ENCODE results near the gene SKP2. TPM values are rescaled to one million over a fixed set of nuclear protein-coding genes. Genes with fewer than 3 reads are reported as not detected.

Gene SKP2
- total RNA-seq, 1 experiment from 2014 or later = 21.5 TPM

DNA sequence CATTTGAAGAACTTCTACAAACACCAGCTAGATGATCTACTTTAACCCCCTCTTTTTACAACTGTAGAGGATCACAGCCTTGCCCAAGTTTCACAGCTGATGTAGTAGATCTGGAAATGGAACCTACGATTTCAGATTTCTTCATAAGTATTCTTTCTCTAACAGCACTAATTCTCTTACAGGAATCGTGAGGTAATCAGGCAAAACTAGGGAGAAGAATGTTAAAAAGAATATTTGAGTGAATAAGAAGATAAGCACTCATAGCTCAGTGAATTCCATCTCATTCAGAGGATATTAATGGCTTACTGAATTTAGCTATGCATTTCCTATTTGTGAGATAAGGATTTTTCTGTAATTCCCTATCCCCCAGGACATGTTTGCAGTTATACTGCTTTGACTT, 47.7 kb downstream of the SKP2 start:
- Histone ChIP-seq H3K4me1 (ENCODE audit: control insufficient read depth, insufficient read depth, low read length) (no peaks in the 10 kb centered on the region), H3K9me3 (ENCODE audit: control insufficient read depth, insufficient read depth, low read depth, low read length) (no peaks in the 10 kb centered on the region), H3K4me3 (ENCODE audit: low read depth in 2 of 2, low read length in 2 of 2) (no peak overlapping the region), H3K27me3 (ENCODE audit: control insufficient read depth, insufficient read depth, low read length) (no peaks in the 10 kb centered on the region), H3K27ac (ENCODE audit: low read length) (no peak overlapping the region), H3K36me3 (ENCODE audit: control insufficient read depth, insufficient read depth, low read length) (peaks cover 22% of the 10 kb centered on the region)
- ATAC-seq (no peak), DNase-seq (ENCODE audit: low read depth, low spot score) (no peak)
- intact Hi-C loops (cut with micrococcal nuclease; ENCODE audit: unreplicated experiment) = no loop called here
- CTCF ChIA-PET = no interaction called here
- no TSS peak for BruUV-seq (replicated peaks)
- in situ Hi-C loops (cut with HindIII; ENCODE audit: low pct_unique_long_range_greater_than_20kb, low sequenced_read_pairs) = no loop called here
- TF ChIP-seq POLR2AphosphoS5 (IDR thresholded peaks at IDR 0.05; ENCODE audit: low read depth, low read length) (no peak), SIN3A (IDR thresholded peaks at IDR 0.05; ENCODE audit: borderline replicate concordance, insufficient read depth, low read depth, low read length) (no peak)
- POLR2A ChIA-PET = no interaction called here

DNA sequence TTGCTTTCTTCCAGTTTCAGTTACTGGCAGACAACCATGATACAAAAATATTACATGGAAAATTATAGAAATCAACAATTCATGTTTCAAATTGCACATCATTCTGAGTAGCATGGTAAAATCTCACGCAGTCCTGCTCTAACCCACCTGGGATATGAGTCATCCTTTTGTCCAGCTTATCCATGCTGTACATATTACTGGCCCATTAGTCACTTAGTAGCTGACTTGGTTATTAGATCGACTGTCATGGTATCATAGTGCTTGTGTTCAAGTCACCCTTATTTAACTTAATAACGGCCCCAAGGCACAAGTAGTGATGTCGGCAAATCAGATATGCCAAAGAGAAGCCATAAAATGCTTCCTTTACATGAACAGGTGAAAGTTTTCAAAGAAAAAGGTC, 48.6 kb downstream of the SKP2 start:
- POLR2A ChIA-PET = no interaction called here
- TF ChIP-seq SIN3A (IDR thresholded peaks at IDR 0.05; ENCODE audit: borderline replicate concordance, insufficient read depth, low read depth, low read length) (no peak), TCF7L2 (IDR thresholded peaks at IDR 0.05; ENCODE audit: low read depth, low read length) (no peak)
- TF ChIP-seq, protein P1, sequence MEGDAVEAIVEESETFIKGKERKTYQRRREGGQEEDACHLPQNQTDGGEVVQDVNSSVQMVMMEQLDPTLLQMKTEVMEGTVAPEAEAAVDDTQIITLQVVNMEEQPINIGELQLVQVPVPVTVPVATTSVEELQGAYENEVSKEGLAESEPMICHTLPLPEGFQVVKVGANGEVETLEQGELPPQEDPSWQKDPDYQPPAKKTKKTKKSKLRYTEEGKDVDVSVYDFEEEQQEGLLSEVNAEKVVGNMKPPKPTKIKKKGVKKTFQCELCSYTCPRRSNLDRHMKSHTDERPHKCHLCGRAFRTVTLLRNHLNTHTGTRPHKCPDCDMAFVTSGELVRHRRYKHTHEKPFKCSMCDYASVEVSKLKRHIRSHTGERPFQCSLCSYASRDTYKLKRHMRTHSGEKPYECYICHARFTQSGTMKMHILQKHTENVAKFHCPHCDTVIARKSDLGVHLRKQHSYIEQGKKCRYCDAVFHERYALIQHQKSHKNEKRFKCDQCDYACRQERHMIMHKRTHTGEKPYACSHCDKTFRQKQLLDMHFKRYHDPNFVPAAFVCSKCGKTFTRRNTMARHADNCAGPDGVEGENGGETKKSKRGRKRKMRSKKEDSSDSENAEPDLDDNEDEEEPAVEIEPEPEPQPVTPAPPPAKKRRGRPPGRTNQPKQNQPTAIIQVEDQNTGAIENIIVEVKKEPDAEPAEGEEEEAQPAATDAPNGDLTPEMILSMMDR (IDR thresholded peaks at IDR 0.05) = no peak
- TF ChIP-seq, protein P2, sequence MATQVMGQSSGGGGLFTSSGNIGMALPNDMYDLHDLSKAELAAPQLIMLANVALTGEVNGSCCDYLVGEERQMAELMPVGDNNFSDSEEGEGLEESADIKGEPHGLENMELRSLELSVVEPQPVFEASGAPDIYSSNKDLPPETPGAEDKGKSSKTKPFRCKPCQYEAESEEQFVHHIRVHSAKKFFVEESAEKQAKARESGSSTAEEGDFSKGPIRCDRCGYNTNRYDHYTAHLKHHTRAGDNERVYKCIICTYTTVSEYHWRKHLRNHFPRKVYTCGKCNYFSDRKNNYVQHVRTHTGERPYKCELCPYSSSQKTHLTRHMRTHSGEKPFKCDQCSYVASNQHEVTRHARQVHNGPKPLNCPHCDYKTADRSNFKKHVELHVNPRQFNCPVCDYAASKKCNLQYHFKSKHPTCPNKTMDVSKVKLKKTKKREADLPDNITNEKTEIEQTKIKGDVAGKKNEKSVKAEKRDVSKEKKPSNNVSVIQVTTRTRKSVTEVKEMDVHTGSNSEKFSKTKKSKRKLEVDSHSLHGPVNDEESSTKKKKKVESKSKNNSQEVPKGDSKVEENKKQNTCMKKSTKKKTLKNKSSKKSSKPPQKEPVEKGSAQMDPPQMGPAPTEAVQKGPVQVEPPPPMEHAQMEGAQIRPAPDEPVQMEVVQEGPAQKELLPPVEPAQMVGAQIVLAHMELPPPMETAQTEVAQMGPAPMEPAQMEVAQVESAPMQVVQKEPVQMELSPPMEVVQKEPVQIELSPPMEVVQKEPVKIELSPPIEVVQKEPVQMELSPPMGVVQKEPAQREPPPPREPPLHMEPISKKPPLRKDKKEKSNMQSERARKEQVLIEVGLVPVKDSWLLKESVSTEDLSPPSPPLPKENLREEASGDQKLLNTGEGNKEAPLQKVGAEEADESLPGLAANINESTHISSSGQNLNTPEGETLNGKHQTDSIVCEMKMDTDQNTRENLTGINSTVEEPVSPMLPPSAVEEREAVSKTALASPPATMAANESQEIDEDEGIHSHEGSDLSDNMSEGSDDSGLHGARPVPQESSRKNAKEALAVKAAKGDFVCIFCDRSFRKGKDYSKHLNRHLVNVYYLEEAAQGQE (IDR thresholded peaks at IDR 0.05; ENCODE audit: insufficient read depth in 1 of 2, low read depth in 2 of 2, low read length in 1 of 2) = no peak
- H3K27me3 ChIP-seq (ENCODE audit: control insufficient read depth, insufficient read depth, low read length) = no peaks in the 10 kb centered on the region
- in situ Hi-C loops (cut with HindIII; ENCODE audit: low pct_unique_long_range_greater_than_20kb, low sequenced_read_pairs) = no loop called here
- H3K4me1 ChIP-seq (ENCODE audit: control insufficient read depth, insufficient read depth, low read length) = no peaks in the 10 kb centered on the region
- no peak overlapping the region for H3K27ac ChIP-seq (ENCODE audit: low read length)
- ATAC-seq = no peak
- H3K36me3 ChIP-seq (ENCODE audit: control insufficient read depth, insufficient read depth, low read length) = peaks cover 22% of the 10 kb centered on the region
- no TSS peak for BruUV-seq (replicated peaks)
- no peaks in the 10 kb centered on the region for H3K9me3 ChIP-seq (ENCODE audit: control insufficient read depth, insufficient read depth, low read depth, low read length)
- no peak overlapping the region for H3K4me3 ChIP-seq (ENCODE audit: low read depth in 2 of 2, low read length in 2 of 2)
- intact Hi-C loops (cut with micrococcal nuclease; ENCODE audit: unreplicated experiment) = no loop called here
- CTCF ChIA-PET = no interaction called here
- DNase-seq (ENCODE audit: low read depth, low spot score) = no peak

DNA sequence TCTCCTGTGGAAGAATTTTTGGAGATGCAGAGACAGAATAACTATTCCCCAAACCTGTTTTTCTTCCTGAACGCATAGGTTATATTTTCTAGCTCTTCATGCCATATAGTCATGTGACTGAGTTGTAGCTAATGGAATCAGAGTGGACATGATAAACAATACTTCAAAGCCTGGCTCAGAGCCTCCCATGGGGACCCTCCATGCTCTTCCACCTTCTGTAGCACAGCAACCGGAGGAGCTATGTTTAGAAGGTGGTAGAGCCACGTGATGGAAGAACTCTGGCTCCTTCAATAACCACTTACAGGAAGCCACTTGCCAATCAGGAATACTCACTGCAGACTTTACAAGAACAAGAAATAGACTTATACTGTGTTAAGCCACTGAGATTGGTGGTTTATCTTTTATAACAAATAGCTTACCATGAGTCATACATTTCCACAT, 50.6 kb downstream of the SKP2 start:
- H3K27ac ChIP-seq (ENCODE audit: low read length) = no peak overlapping the region
- H3K27me3 ChIP-seq (ENCODE audit: control insufficient read depth, insufficient read depth, low read length) = no peaks in the 10 kb centered on the region
- H3K4me1 ChIP-seq (ENCODE audit: control insufficient read depth, insufficient read depth, low read length) = no peaks in the 10 kb centered on the region
- intact Hi-C loops (cut with micrococcal nuclease; ENCODE audit: unreplicated experiment) (no loop called here), in situ Hi-C loops (cut with HindIII; ENCODE audit: low pct_unique_long_range_greater_than_20kb, low sequenced_read_pairs) (no loop called here)
- ChIA-PET CTCF (no interaction called here), POLR2A (no interaction called here)
- no peaks in the 10 kb centered on the region for H3K9me3 ChIP-seq (ENCODE audit: control insufficient read depth, insufficient read depth, low read depth, low read length)
- no peak for ATAC-seq
- peaks cover 12% of the 10 kb centered on the region; the same call in 1 of the 2 replicates for H3K36me3 ChIP-seq (ENCODE audit: control insufficient read depth, insufficient read depth, low read length)
- no peak overlapping the region for H3K4me3 ChIP-seq (ENCODE audit: low read depth in 2 of 2, low read length in 2 of 2)
- TF ChIP-seq, protein P2 (IDR thresholded peaks at IDR 0.05; ENCODE audit: insufficient read depth in 1 of 2, low read depth in 2 of 2, low read length in 1 of 2) = no peak
- TF ChIP-seq POLR2AphosphoS5 (IDR thresholded peaks at IDR 0.05; ENCODE audit: low read depth, low read length) = no peak
- DNase-seq (ENCODE audit: low read depth, low spot score) = no peak
- no TSS peak for BruUV-seq (replicated peaks)
